A549 treated with AZD9567 at 1 μM for 4 hours (cell line): ENCODE results near the gene BATF. TPM values are rescaled to one million over a fixed set of nuclear protein-coding genes. Genes with fewer than 3 reads are reported as not detected.

Experiments used
- total RNA-seq: library from RNA; stranded (reverse); fragments of 200-300 nt; extraction: Qiagen RNA extraction; gene quantifications from 5 replicates; pipeline ENCODE4 v1.2.3, GENCODE V29; 2022; ENCODE audit not compliant: insufficient read depth

The BATF gene
- total RNA-seq, result not detected in 5 replicates

GRCh38 chr14:75522224-75522982 is at the start of gene BATF:
Gene BATF (plus strand): TSS chr14:75522469. CDS start chr14:75522683, 214 bp downstream.

GRCh38 chr14:75578102-75578785 is 56.0 kb downstream of the BATF start, which contains the start of gene FLVCR2:
Gene FLVCR2 (plus strand): TSS chr14:75578620. CDS start chr14:75578973, 353 bp downstream.

Other genes with a start within 250 kb of the BATF start
- gene FOS, start 243.6 kb upstream of the BATF start, total RNA-seq, result 9.4 to 14.9 TPM (median 11.6 TPM) in 5 replicates
- 30.0 to 33.5 TPM (median 30.9 TPM) in 5 replicates for gene JDP2, start 94.4 kb upstream of the BATF start, total RNA-seq
- 7.5 to 8.9 TPM (median 8.3 TPM) in 5 replicates for gene FLVCR2, start 56.2 kb downstream of the BATF start, total RNA-seq
- 15.6 to 16.3 TPM (median 16.0 TPM) in 5 replicates for gene ERG28, start 138.4 kb downstream of the BATF start, total RNA-seq
- gene TTLL5, start 138.8 kb downstream of the BATF start, total RNA-seq, result 11.0 to 16.9 TPM (median 12.4 TPM) in 5 replicates